Endothelial cell of umbilical vein (primary cell): ENCODE results near the gene MACROD2.

Source experiments
- EZH2 ChIP-seq: IDR thresholded peaks from 2 replicates; pipeline ENCODE4 v1.6.1; 2012; ENCODE audit warnings: borderline replicate concordance, low read depth, mild to moderate bottlenecking, moderate library complexity, low read length, inconsistent platforms; ENCODE audit not compliant: severe bottlenecking
- FOS ChIP-seq: IDR thresholded peaks from 2 replicates; pipeline ENCODE4 v1.6.1; 2011; ENCODE audit warnings: mild to moderate bottlenecking, low read length, moderate library complexity, borderline replicate concordance; ENCODE audit not compliant: insufficient read depth
- POLR2A ChIP-seq: IDR thresholded peaks from 2 replicates; pipeline ENCODE4 v1.6.1; 2012; ENCODE audit warnings: low read depth, mild to moderate bottlenecking, control low read depth, low read length
- POLR2AphosphoS5 ChIP-seq: IDR thresholded peaks from 2 replicates; pipeline ENCODE4 v1.6.1; 2012; ENCODE audit warnings: low read depth, mild to moderate bottlenecking, control low read depth, low read length, moderate library complexity; ENCODE audit not compliant: insufficient read depth
- TF ChIP-seq, protein P1 (sequence below), 2 donors: IDR thresholded peaks; 1 replicate in 1 of 2; 2 replicates in 1 of 2; pipeline ENCODE4 v1.5.1; 2011; ENCODE audit warnings: low read length in 2 of 2, mild to moderate bottlenecking in 2 of 2, moderate library complexity in 2 of 2, control low read depth in 1 of 2, inconsistent platforms in 1 of 2, low read depth in 1 of 2; ENCODE audit not compliant: insufficient read depth in 1 of 2; ENCODE audit errors: extremely low read depth in 1 of 2
- TF ChIP-seq, protein P2 (sequence below): IDR thresholded peaks from 2 replicates; pipeline ENCODE4 v1.6.1; 2011; ENCODE audit not compliant: insufficient read depth, insufficient read length

DNA sequence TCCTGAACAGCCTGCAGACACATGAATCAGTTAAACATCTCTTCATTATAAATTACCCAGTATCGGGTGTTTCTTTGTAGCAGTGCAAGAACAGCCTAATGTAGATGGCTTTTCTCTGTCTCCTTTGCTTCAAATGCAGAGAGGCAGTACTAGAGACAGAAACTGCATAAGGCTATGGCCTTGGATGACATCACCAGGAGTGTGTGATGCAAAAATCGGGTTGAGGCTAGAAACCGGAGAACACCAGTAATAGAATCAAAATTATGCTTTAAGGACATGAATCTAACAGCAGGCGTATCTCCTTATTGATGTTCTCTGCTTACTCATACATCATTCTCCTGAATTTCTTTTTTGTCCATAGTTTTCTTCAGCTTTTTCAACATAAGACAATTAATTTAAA, 391.4 kb downstream of the MACROD2 start:
- TF ChIP-seq, protein P1, sequence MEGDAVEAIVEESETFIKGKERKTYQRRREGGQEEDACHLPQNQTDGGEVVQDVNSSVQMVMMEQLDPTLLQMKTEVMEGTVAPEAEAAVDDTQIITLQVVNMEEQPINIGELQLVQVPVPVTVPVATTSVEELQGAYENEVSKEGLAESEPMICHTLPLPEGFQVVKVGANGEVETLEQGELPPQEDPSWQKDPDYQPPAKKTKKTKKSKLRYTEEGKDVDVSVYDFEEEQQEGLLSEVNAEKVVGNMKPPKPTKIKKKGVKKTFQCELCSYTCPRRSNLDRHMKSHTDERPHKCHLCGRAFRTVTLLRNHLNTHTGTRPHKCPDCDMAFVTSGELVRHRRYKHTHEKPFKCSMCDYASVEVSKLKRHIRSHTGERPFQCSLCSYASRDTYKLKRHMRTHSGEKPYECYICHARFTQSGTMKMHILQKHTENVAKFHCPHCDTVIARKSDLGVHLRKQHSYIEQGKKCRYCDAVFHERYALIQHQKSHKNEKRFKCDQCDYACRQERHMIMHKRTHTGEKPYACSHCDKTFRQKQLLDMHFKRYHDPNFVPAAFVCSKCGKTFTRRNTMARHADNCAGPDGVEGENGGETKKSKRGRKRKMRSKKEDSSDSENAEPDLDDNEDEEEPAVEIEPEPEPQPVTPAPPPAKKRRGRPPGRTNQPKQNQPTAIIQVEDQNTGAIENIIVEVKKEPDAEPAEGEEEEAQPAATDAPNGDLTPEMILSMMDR (IDR thresholded peaks at IDR 0.05; ENCODE audit: extremely low read depth in 1 of 2, insufficient read depth in 1 of 2, low read depth in 1 of 2, low read length in 2 of 2): no peak
- TF ChIP-seq POLR2A (no peak), EZH2 (no peak), POLR2AphosphoS5 (no peak), FOS (no peak)
- TF ChIP-seq, protein P2, sequence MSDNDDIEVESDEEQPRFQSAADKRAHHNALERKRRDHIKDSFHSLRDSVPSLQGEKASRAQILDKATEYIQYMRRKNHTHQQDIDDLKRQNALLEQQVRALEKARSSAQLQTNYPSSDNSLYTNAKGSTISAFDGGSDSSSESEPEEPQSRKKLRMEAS: no peak
